ENCODE data around the gene FBXO40. TPM values are rescaled to one million over a fixed set of nuclear protein-coding genes. Genes with fewer than 3 reads are reported as not detected.
A peak's percentile ranks its signal among the peaks of the same experiment; 100 is the strongest.

Gene FBXO40, protein sequence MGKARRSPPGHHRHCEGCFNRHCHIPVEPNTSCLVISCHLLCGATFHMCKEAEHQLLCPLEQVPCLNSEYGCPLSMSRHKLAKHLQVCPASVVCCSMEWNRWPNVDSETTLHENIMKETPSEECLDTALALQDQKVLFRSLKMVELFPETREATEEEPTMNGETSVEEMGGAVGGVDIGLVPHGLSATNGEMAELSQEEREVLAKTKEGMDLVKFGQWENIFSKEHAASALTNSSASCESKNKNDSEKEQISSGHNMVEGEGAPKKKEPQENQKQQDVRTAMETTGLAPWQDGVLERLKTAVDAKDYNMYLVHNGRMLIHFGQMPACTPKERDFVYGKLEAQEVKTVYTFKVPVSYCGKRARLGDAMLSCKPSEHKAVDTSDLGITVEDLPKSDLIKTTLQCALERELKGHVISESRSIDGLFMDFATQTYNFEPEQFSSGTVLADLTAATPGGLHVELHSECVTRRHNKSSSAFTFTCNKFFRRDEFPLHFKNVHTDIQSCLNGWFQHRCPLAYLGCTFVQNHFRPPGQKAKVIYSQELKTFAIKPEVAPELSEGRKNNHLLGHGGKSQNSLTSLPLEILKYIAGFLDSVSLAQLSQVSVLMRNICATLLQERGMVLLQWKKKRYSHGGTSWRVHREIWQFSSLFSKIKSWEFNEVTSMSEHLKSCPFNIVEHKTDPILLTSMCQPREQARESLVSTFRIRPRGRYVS
- polyA plus RNA-seq (2013, experiment 1 of 2): 0.05 TPM
- polyA plus RNA-seq (2013, experiment 2 of 2): not detected

DNA sequence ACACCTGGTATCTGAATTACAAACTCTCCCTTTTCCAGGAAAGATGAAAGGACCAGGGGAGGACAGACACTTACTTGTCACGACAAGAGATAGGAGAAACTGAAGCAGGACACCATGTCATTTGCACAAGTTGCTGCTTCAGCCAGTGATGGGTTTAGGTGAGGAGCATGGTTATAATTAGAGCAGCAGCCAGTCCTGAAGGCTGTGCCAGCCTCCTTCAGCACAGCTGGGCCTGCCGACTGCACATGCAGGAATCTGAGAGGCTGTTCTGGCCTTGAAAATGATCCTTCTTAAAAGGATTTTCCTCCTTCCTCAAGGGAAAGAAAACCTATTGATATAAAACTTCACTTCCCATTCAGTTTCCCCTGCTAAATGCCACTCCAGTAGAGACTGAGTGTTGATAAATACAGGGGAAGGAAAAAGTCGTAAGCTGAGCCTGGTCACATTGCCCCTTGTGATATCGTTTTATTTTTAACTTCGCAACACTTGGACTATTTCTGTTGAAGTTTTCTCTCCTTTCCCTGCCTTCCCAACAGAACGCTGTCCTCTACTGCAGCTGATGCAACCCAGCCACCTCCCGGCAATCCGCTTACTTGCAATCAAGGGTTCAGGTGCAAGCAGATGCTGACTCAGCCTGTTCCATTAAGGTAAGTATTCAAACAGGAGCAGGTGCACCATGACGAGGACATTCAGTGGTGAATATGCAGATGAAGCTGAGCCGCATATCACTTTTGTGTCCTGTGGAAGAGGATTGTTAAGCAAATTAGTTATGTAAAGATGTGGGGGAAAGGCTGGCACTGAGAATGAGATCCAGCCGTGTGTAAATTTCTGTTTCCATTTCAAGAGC is at the start of gene FBXO40:
TSS of gene FBXO40 (plus strand) at position 524 of the 847 bp plus-strand sequence. CDS start 27,197 bp downstream, outside the sequence.
- Histone ChIP-seq H3K27ac (ENCODE audit: low read depth, low read length) (peak within 1 kb of the TSS; percentile 98), H3K9me3 (ENCODE audit: insufficient read depth, low read depth, low read length) (no peaks in the 10 kb centered on the region), H3K36me3 (ENCODE audit: insufficient read depth, low read length) (no peaks in the 10 kb centered on the region), H3K9ac (ENCODE audit: low read depth, low read length) (peak within 1 kb of the TSS; percentile 73), H3K4me1 (ENCODE audit: insufficient read depth, low read length) (peaks cover 21% of the 10 kb centered on the region), H3K27me3 (ENCODE audit: insufficient read depth, low read length) (no peaks in the 10 kb centered on the region), H3K4me3 (ENCODE audit: low read length) (0 out of 2 replicates have a peak within 1 kb of the TSS, but pooled peaks have one; percentile 5)
- 24% methylated on average over 11 of the region's 11 CpGs for WGBS

DNA sequence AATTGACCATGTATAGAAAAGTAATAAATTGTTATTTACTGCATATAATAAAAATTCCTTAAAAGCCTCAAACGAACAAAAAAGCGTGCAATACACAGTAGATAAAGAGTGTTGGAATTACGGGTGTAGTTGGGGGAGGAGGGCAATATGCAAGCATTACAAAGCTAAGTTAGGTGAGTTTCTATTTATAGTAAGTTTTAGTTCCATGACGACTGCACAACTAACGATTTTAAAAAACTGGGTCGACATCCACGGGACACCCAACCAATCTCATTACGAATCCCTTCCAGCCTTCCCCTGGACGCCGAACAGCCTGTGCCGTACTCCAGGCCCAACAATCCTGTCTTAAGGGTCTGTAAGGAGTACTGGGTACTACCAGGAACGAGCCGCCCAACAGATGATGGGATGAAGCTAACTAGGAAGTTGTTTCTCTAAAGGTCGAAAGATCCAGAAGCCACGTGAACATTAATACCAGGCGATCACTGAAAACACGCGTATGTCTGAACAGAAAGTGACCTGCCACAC is 48.1 kb upstream of the FBXO40 start:
- Histone ChIP-seq H3K9me3 (ENCODE audit: insufficient read depth, low read depth, low read length) (no peaks in the 10 kb centered on the region), H3K27me3 (ENCODE audit: insufficient read depth, low read length) (no peaks in the 10 kb centered on the region), H3K36me3 (ENCODE audit: insufficient read depth, low read length) (peaks cover 42% of the 10 kb centered on the region), H3K9ac (ENCODE audit: low read depth, low read length) (peak overlapping the region; percentile 92), H3K27ac (ENCODE audit: low read depth, low read length) (peak overlapping the region; percentile 60), H3K4me3 (ENCODE audit: low read length) (peak overlapping the region; percentile 98), H3K4me1 (ENCODE audit: insufficient read depth, low read length) (peaks cover 6% of the 10 kb centered on the region; the same call in 1 of the 2 replicates)
- 10% methylated on average over 18 of the region's 18 CpGs for WGBS

- peaks cover 35% of the 10 kb centered on the region for H3K36me3 ChIP-seq (ENCODE audit: insufficient read depth, low read length)
- peak within 1 kb of the TSS; percentile 60 for H3K27ac ChIP-seq (ENCODE audit: low read depth, low read length)
- H3K4me1 ChIP-seq (ENCODE audit: insufficient read depth, low read length): peaks cover 6% of the 10 kb centered on the region; the same call in 1 of the 2 replicates
- under 1% methylated on average over 41 of the region's 42 CpGs for WGBS
- peak within 1 kb of the TSS; percentile 98 for H3K4me3 ChIP-seq (ENCODE audit: low read length)
- peak within 1 kb of the TSS; percentile 92 for H3K9ac ChIP-seq (ENCODE audit: low read depth, low read length)
- H3K27me3 ChIP-seq (ENCODE audit: insufficient read depth, low read length): no peaks in the 10 kb centered on the region
- no peaks in the 10 kb centered on the region for H3K9me3 ChIP-seq (ENCODE audit: insufficient read depth, low read depth, low read length)
These were observed 47.4 kb upstream of the FBXO40 start, which contains the start of gene POLQ for GRCh38 chr3:121545574-121546455. POLQ (minus strand) TSS chr3:121545988; CDS start chr3:121545877, 111 bp downstream.

GRCh38 chr3:121552379-121552778 is 40.8 kb upstream of the FBXO40 start:
- no peak overlapping the region for H3K9ac ChIP-seq (ENCODE audit: low read depth, low read length)
- WGBS: 86% methylated on average over 4 of the region's 4 CpGs
- H3K27me3 ChIP-seq (ENCODE audit: insufficient read depth, low read length): no peaks in the 10 kb centered on the region
- no peak overlapping the region for H3K27ac ChIP-seq (ENCODE audit: low read depth, low read length)
- H3K9me3 ChIP-seq (ENCODE audit: insufficient read depth, low read depth, low read length): no peaks in the 10 kb centered on the region
- no peaks in the 10 kb centered on the region for H3K4me1 ChIP-seq (ENCODE audit: insufficient read depth, low read length)
- H3K36me3 ChIP-seq (ENCODE audit: insufficient read depth, low read length): no peaks in the 10 kb centered on the region
- H3K4me3 ChIP-seq (ENCODE audit: low read length): no peak overlapping the region

- Histone ChIP-seq H3K27me3 (ENCODE audit: insufficient read depth, low read length) (no peaks in the 10 kb centered on the region), H3K9ac (ENCODE audit: low read depth, low read length) (no peak overlapping the region), H3K4me1 (ENCODE audit: insufficient read depth, low read length) (no peaks in the 10 kb centered on the region), H3K9me3 (ENCODE audit: insufficient read depth, low read depth, low read length) (no peaks in the 10 kb centered on the region), H3K36me3 (ENCODE audit: insufficient read depth, low read length) (no peaks in the 10 kb centered on the region), H3K27ac (ENCODE audit: low read depth, low read length) (no peak overlapping the region), H3K4me3 (ENCODE audit: low read length) (no peak overlapping the region)
- 94% methylated on average over 2 of the region's 3 CpGs for WGBS
These were observed 40.4 kb upstream of the FBXO40 start for GRCh38 chr3:121552797-121553196.

DNA sequence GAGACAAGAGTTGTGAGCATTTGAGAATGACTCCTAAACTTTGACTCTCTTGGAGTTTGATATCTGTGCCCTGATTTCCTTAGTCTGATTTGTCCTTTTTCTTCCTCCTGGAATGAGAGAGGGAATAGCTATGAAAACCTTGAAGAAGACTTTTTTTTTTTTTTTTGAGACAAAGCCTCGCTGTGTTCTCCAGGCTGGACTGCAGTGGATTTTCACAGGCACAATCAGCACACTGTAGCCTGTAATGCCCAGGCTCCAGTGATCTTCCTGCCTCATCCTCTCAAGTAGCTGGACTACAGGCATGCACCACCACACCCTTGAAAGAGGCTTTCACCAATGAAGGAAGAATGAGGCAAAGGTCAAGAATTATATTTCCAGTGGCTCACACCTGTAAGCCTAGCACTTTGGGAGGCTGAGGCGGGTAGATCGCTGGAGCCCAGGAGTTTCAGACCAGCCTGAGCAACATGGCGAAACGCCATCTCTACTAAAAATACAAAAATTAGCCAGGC is 35.7 kb upstream of the FBXO40 start:
- Histone ChIP-seq H3K9ac (ENCODE audit: low read depth, low read length) (no peak overlapping the region), H3K4me1 (ENCODE audit: insufficient read depth, low read length) (peaks cover 11% of the 10 kb centered on the region; the same call in 1 of the 2 replicates), H3K9me3 (ENCODE audit: insufficient read depth, low read depth, low read length) (no peaks in the 10 kb centered on the region), H3K4me3 (ENCODE audit: low read length) (no peak overlapping the region), H3K36me3 (ENCODE audit: insufficient read depth, low read length) (no peaks in the 10 kb centered on the region), H3K27me3 (ENCODE audit: insufficient read depth, low read length) (no peaks in the 10 kb centered on the region), H3K27ac (ENCODE audit: low read depth, low read length) (no peak overlapping the region)
- 96% methylated on average over 5 of the region's 5 CpGs for WGBS

GRCh38 chr3:121562148-121562547 is 31.0 kb upstream of the FBXO40 start:
- H3K9ac ChIP-seq (ENCODE audit: low read depth, low read length): no peak overlapping the region
- H3K4me1 ChIP-seq (ENCODE audit: insufficient read depth, low read length): peaks cover 11% of the 10 kb centered on the region; the same call in 1 of the 2 replicates
- no peaks in the 10 kb centered on the region for H3K27me3 ChIP-seq (ENCODE audit: insufficient read depth, low read length)
- H3K4me3 ChIP-seq (ENCODE audit: low read length): no peak overlapping the region
- H3K27ac ChIP-seq (ENCODE audit: low read depth, low read length): no peak overlapping the region
- no peaks in the 10 kb centered on the region for H3K36me3 ChIP-seq (ENCODE audit: insufficient read depth, low read length)
- no peaks in the 10 kb centered on the region for H3K9me3 ChIP-seq (ENCODE audit: insufficient read depth, low read depth, low read length)

- H3K4me3 ChIP-seq (ENCODE audit: low read length): no peak overlapping the region
- no peak overlapping the region for H3K9ac ChIP-seq (ENCODE audit: low read depth, low read length)
- H3K27me3 ChIP-seq (ENCODE audit: insufficient read depth, low read length): no peaks in the 10 kb centered on the region
- peaks cover 19% of the 10 kb centered on the region for H3K4me1 ChIP-seq (ENCODE audit: insufficient read depth, low read length)
- WGBS: 93% methylated on average over 9 of the region's 9 CpGs
- H3K9me3 ChIP-seq (ENCODE audit: insufficient read depth, low read depth, low read length): no peaks in the 10 kb centered on the region
- no peak overlapping the region for H3K27ac ChIP-seq (ENCODE audit: low read depth, low read length)
- H3K36me3 ChIP-seq (ENCODE audit: insufficient read depth, low read length): no peaks in the 10 kb centered on the region
These were observed 26.4 kb upstream of the FBXO40 start for GRCh38 chr3:121566773-121567172.

- Histone ChIP-seq H3K27ac (ENCODE audit: low read depth, low read length) (no peak within 1 kb of the TSS), H3K4me3 (ENCODE audit: low read length) (no peak within 1 kb of the TSS), H3K27me3 (ENCODE audit: insufficient read depth, low read length) (no peaks in the 10 kb centered on the region), H3K9me3 (ENCODE audit: insufficient read depth, low read depth, low read length) (no peaks in the 10 kb centered on the region), H3K9ac (ENCODE audit: low read depth, low read length) (no peak within 1 kb of the TSS), H3K36me3 (ENCODE audit: insufficient read depth, low read length) (no peaks in the 10 kb centered on the region), H3K4me1 (ENCODE audit: insufficient read depth, low read length) (peaks cover 12% of the 10 kb centered on the region)
- WGBS: 93% methylated on average over 4 of the region's 5 CpGs
These were observed 25.5 kb upstream of the FBXO40 start, which contains the start of gene ARGFX for GRCh38 chr3:121567649-121568048. ARGFX (plus strand) TSS chr3:121567949; CDS start chr3:121570714, 2,765 bp downstream.
